Psoas muscle (tissue), 8 donors: ENCODE data around the gene DMPK. TPM values are rescaled to one million over a fixed set of nuclear protein-coding genes. Genes with fewer than 3 reads are reported as not detected.
A peak's percentile ranks its signal among the peaks of the same experiment; 100 is the strongest.

Experiments
- ATAC-seq, 4 donors: fragments of 200-7000 bp; cut with Tn5 transposase; one replicate each; pipeline ENCODE4 v1.9.1; 2020; ENCODE audit warnings: moderate library complexity in 3 of 4, mild to moderate bottlenecking in 2 of 4
- DNase-seq, 2 donors: peaks; one replicate each; pipeline ENCODE4 v3.0.0-alpha.2; 2020
- H3K27ac ChIP-seq: fragments of 200-600 bp; one replicate; pipeline ENCODE4 v1.8.0; 2022
- H3K27me3 ChIP-seq, 3 donors: fragments of 200-600 bp in 1 of 3; one replicate each; pipeline versions ENCODE4 v1.6.1 to v1.8.0; 2013 to 2022; ENCODE audit warnings: low read length in 2 of 3, mild to moderate bottlenecking in 2 of 3, moderate library complexity in 1 of 3; ENCODE audit not compliant: insufficient read depth in 3 of 3
- H3K36me3 ChIP-seq, 2 donors: fragments of 200-600 bp in 1 of 2; one replicate each; pipeline versions ENCODE4 v1.6.1 to v1.8.0; 2013 to 2022; ENCODE audit warnings: low read depth in 1 of 2, mild to moderate bottlenecking in 1 of 2, moderate library complexity in 1 of 2; ENCODE audit not compliant: insufficient read depth in 1 of 2
- H3K4me1 ChIP-seq: fragments of 200-600 bp; one replicate; pipeline ENCODE4 v1.8.0; 2022
- H3K4me3 ChIP-seq: fragments of 200-600 bp; one replicate; pipeline ENCODE4 v1.8.0; 2022; ENCODE audit warnings: mild to moderate bottlenecking
- H3K9me3 ChIP-seq: fragments of 200-600 bp; one replicate; pipeline ENCODE4 v1.8.0; 2022
- CTCF ChIP-seq: fragments of 200-600 bp; IDR thresholded peaks from one replicate; pipeline ENCODE4 v1.8.0; 2022; ENCODE audit warnings: antibody characterized with exemption
- WGBS, 3 donors: extraction: QIAGEN DNeasy Blood & Tissue Kit; methylation state at CpG; one replicate each; pipeline versions ENCODE4 v1.1.6 to v1.1.7; 2013; 5-methylcytosine and 5-hydroxymethylcytosine counted together
- intact Hi-C, 2 donors: fragments of 100-400 bp; cut with DNase I; formaldehyde crosslinking; loops; one replicate each; pipeline versions ENCODE4 v1.11.0 to v1.14.2; 2022
- polyA plus RNA-seq, 3 donors: library from polyadenylated mRNA; stranded (reverse); fragments of 200-250 nt; gene quantifications; one replicate each; pipeline ENCODE4 v1.2.3, GENCODE V29; 2013
- total RNA-seq, 4 donors: library from RNA; stranded (reverse); fragmentation: NEBNext Ultra II Directional in 2 of 4; extraction: Animal tissue kit (Norgen Biotek cat#: 25700) in 2 of 4; gene quantifications; one replicate each; pipeline versions ENCODE4 v1.2.1 to v1.2.4, GENCODE V29; 2021 to 2023
- donor health status: healthy with polysubstance abuse.
- donor health status: DM: no; HTN: no; CAD: no; lungs with moderate emphysema.
- donor health status: Bipolar disorder and iron deficiency.
- donor health status: healthy.
- donor health status: DM: yes; HTN: yes; CAD: no.
- donor health status: DM: no; HTN: no; CAD: no.
- donor health status: DM: no; HTN: no; CAD: no.
- donor health status: DM: yes; HTN: yes; CAD: no.

DMPK gene
- total and polyA plus RNA-seq, 7 donors = 53.0 to 617 (median 132) TPM

GRCh38 chr19:45766869-45767346 lies 15.4 kb downstream of the DMPK start:
- Histone ChIP-seq H3K4me3 (peak overlapping the region; percentile 87), H3K27ac (peak overlapping the region; percentile 95), H3K4me1 (peaks cover 34% of the 10 kb centered on the region), H3K27me3 (no peaks in the 10 kb centered on the region), H3K9me3 (no peaks in the 10 kb centered on the region), H3K36me3 (peaks cover 0 to 14% of the 10 kb centered on the region in 2 donors)
- ATAC-seq (no peak), DNase-seq (no peak)
- WGBS, 3 donors = 15 to 19% (median 16%) methylated on average over 18 to 24 of the region's 24 CpGs
- no peak for TF ChIP-seq CTCF
- intact Hi-C loops = loop anchor here in 1 of 2 donors (2.0 to 5.0 kb wide), 2 partner anchors 35 to 46 kb away; partner anchors contain the start of genes FBXO46 and MEIOSIN

GRCh38 chr19:45766296-45766868 lies 15.9 kb downstream of the DMPK start:
- intact Hi-C loops = loop anchor here in 1 of 2 donors (2.0 to 5.0 kb wide), 2 partner anchors 34 to 46 kb away; partner anchors contain the start of genes FBXO46 and MEIOSIN
- H3K27me3 ChIP-seq = no peaks in the 10 kb centered on the region
- WGBS, 3 donors = 56 to 57% (median 56%) methylated on average over 10 to 17 of the region's 17 CpGs
- DNase-seq (no peak), ATAC-seq (no peak)
- no peaks in the 10 kb centered on the region for H3K9me3 ChIP-seq
- peak overlapping the region; percentile 95 for H3K27ac ChIP-seq
- H3K4me3 ChIP-seq = peak overlapping the region; percentile 87
- peaks cover 34% of the 10 kb centered on the region for H3K4me1 ChIP-seq
- peaks cover 0 to 8% of the 10 kb centered on the region in 2 donors for H3K36me3 ChIP-seq
- no peak for TF ChIP-seq CTCF

GRCh38 chr19:45765702-45766295 lies 16.5 kb downstream of the DMPK start:
- Histone ChIP-seq H3K36me3 (peaks cover 0 to 6% of the 10 kb centered on the region in 2 donors), H3K27me3 (no peaks in the 10 kb centered on the region), H3K27ac (peak overlapping the region; percentile 95), H3K4me3 (peak overlapping the region; percentile 87), H3K4me1 (peaks cover 34% of the 10 kb centered on the region), H3K9me3 (no peaks in the 10 kb centered on the region)
- DNase-seq (no peak), ATAC-seq (no peak)
- intact Hi-C loops = loop anchor here in 1 of 2 donors (2.0 to 5.0 kb wide), 2 partner anchors 33 to 45 kb away; partner anchors contain the start of genes FBXO46 and MEIOSIN
- WGBS, 3 donors = 77 to 81% (median 78%) methylated on average over 22 to 23 of the region's 23 CpGs
- TF ChIP-seq CTCF = no peak

DNA sequence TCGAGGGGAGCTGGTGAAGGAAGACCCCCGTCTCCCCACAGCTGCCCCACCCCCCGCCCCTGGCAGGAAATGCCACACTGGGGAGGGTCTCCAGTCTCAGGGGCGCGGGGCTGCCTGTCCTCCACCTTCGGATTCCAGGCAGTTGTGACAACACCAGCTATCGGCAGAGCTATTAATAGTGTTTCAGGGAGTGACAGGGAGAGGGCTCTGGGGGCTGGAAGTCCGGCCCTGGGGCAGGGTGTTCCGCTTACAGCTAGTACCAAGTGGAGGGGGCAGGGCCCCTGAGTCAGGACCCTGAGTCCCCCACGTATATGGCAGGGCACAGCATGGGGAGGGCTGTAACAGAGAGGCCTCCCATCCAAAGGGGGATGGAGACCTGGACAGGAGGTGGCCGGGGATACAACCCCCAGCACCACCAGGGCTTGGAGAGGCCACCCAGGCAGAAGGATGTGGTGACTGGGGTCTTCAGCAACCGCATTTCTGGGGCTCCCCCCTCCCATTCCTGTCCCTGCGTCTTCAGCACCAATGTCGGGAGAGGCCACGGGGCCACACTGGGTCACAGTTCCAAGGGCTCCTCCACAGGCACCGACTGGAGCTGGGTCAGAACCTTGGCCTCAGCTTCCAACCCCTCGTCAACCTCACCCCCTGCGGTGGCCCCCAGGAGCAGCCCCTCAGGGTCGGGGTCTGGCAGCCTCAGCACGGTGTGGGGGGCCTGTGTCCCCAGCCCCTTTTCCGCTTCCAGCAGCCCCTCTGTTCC lies 17.2 kb downstream of the DMPK start:
- no peak for DNase-seq

More for the DNA sequence above, 17.2 kb downstream of the DMPK start:
- TF ChIP-seq CTCF = no peak
- H3K36me3 ChIP-seq = peaks cover 0 to 6% of the 10 kb centered on the region in 2 donors
- H3K27me3 ChIP-seq = no peaks in the 10 kb centered on the region
- peak overlapping the region; percentile 4 for H3K4me3 ChIP-seq
- intact Hi-C loops = loop anchor here in 1 of 2 donors (5.0 kb wide), 1 partner anchor 33 kb away; the partner anchor contains the start of genes FBXO46 and MEIOSIN
- WGBS, 3 donors = 53 to 63% (median 53%) methylated on average over 20 to 21 of the region's 21 CpGs
- H3K27ac ChIP-seq = peak overlapping the region; percentile 30
- ATAC-seq = no peak
- H3K9me3 ChIP-seq = no peaks in the 10 kb centered on the region
- peaks cover 34% of the 10 kb centered on the region for H3K4me1 ChIP-seq
